ENCODE measurements around the gene RPL14.

- no peak for TF ChIP-seq POLR2A (IDR thresholded peaks at IDR 0.05)
- no peak for TF ChIP-seq CTCF (IDR thresholded peaks at IDR 0.05)
Measured at GRCh38 chr3:40518067-40518466, 60.9 kb downstream of the RPL14 start.

All from uterus (tissue), 2 donors.